Central memory CD4-positive, alpha-beta T cell (primary cell): ENCODE data around the gene PLOD1.
"Not testable (repeated sequence)": the region's sequence is repeated elsewhere in the genome, so short reads cannot be mapped to it uniquely, and the experiment has no call there.

Source experiments
- DNase-seq: peaks from one replicate; pipeline ENCODE4 v3.0.0; 2022

PLOD1 gene

GRCh38 chr1:11912482-11913216, 21.9 kb upstream of the PLOD1 start:
- not testable (repeated sequence) for DNase-seq

GRCh38 chr1:11913291-11913690, 21.2 kb upstream of the PLOD1 start:
- no peak for DNase-seq

GRCh38 chr1:11914024-11914423, 20.5 kb upstream of the PLOD1 start:
- no peak for DNase-seq

- DNase-seq = no peak
These were observed 15.6 kb upstream of the PLOD1 start for GRCh38 chr1:11918799-11919519.

- no peak for DNase-seq
These were observed 14.9 kb upstream of the PLOD1 start for GRCh38 chr1:11919621-11920020.

GRCh38 chr1:11920239-11920903, 14.1 kb upstream of the PLOD1 start:
- DNase-seq = no peak

GRCh38 chr1:11921022-11921421, 13.5 kb upstream of the PLOD1 start:
- no peak for DNase-seq

GRCh38 chr1:11923069-11923826, 11.3 kb upstream of the PLOD1 start:
- DNase-seq = no peak

- no peak for DNase-seq
These were observed 10.7 kb upstream of the PLOD1 start for GRCh38 chr1:11923827-11924113.

- DNase-seq = no peak
These were observed 10.0 kb upstream of the PLOD1 start for GRCh38 chr1:11924334-11925195.

GRCh38 chr1:11925196-11925937, 9.2 kb upstream of the PLOD1 start:
- DNase-seq = not testable (repeated sequence)

- DNase-seq = no peak
These were observed 8.6 kb upstream of the PLOD1 start for GRCh38 chr1:11925938-11926292.

- DNase-seq = no peak
These were observed 6.5 kb upstream of the PLOD1 start for GRCh38 chr1:11927866-11928592.

GRCh38 chr1:11929849-11930248, 4.7 kb upstream of the PLOD1 start:
- no peak for DNase-seq

- no peak for DNase-seq
These were observed 3.7 kb upstream of the PLOD1 start for GRCh38 chr1:11930571-11931445.

GRCh38 chr1:11931845-11932244, 2.7 kb upstream of the PLOD1 start:
- no peak for DNase-seq

- no peak for DNase-seq
These were observed 518 bp downstream of the PLOD1 start for GRCh38 chr1:11935057-11935412.

- not testable (repeated sequence) for DNase-seq
These were observed 1.2 kb downstream of the PLOD1 start for GRCh38 chr1:11935733-11936132.

GRCh38 chr1:11938722-11939526, 4.4 kb downstream of the PLOD1 start:
- DNase-seq = no peak
